Heart right ventricle (tissue), 16 donors: ENCODE results near the gene FGF19. TPM values are rescaled to one million over a fixed set of nuclear protein-coding genes. Genes with fewer than 3 reads are reported as not detected.

Source experiments
- ATAC-seq, 8 donors: fragments of 200-7000 bp; cut with Tn5 transposase; one replicate each; pipeline ENCODE4 v1.9.1; 2020; ENCODE audit warnings: mild to moderate bottlenecking in 8 of 8, moderate library complexity in 8 of 8, moderate number of reproducible peaks in 1 of 8
- DNase-seq, 2 donors: peaks; one replicate each; pipeline ENCODE4 v3.0.0-alpha.2; 2020
- H3K27ac ChIP-seq, 10 donors: fragments of 200-600 bp; sonication (generic) in 2 of 10; one replicate each; pipeline versions ENCODE4 v1.5.0 to v1.8.0; 2020 to 2022; ENCODE audit warnings: mild to moderate bottlenecking in 3 of 10
- H3K27me3 ChIP-seq, 7 donors: fragments of 200-600 bp; one replicate each; pipeline ENCODE4 v1.8.0; 2021 to 2022; ENCODE audit warnings: mild to moderate bottlenecking in 2 of 7
- H3K36me3 ChIP-seq, 9 donors: fragments of 200-600 bp; sonication (generic) in 1 of 9; one replicate each; pipeline versions ENCODE4 v1.5.0 to v1.8.0; 2020 to 2022; ENCODE audit warnings: mild to moderate bottlenecking in 2 of 9
- H3K4me1 ChIP-seq, 9 donors: fragments of 200-600 bp; sonication (generic) in 1 of 9; one replicate each; pipeline versions ENCODE4 v1.5.0 to v1.8.0; 2020 to 2022; ENCODE audit warnings: mild to moderate bottlenecking in 4 of 9
- H3K4me3 ChIP-seq, 10 donors: fragments of 200-600 bp; sonication (generic) in 2 of 10; one replicate each; pipeline versions ENCODE4 v1.5.0 to v1.8.0; 2020 to 2022; ENCODE audit warnings: mild to moderate bottlenecking in 7 of 10, moderate library complexity in 2 of 10
- H3K9me3 ChIP-seq, 11 donors: fragments of 200-600 bp in 10 of 11; sonication (generic) in 2 of 11; one replicate each; pipeline versions ENCODE4 v1.5.0 to v1.8.0; 2013 to 2022; ENCODE audit warnings: mild to moderate bottlenecking in 2 of 11, control low read depth in 1 of 11, moderate library complexity in 1 of 11
- WGBS, 2 donors: extraction: QIAGEN DNeasy Blood & Tissue Kit; methylation state at CpG; one replicate each; pipeline ENCODE4 v1.1.7; 2013; ENCODE audit warnings: inconsistent platforms in 1 of 2; 5-methylcytosine and 5-hydroxymethylcytosine counted together
- intact Hi-C, 10 donors: fragments of 100-400 bp; cut with DNase I; formaldehyde crosslinking; loops; one replicate each; pipeline versions ENCODE4 v1.11.1 to v1.14.2; 2022
- polyA plus RNA-seq, 2 donors: library from polyadenylated mRNA; stranded (reverse); fragments of 200-250 nt; gene quantifications; one replicate each; pipeline ENCODE4 v1.2.3, GENCODE V29; 2013
- total RNA-seq, 10 donors: library from RNA; stranded (reverse); fragmentation: NEBNext Ultra II Directional in 3 of 10; extraction: Animal tissue kit (Norgen Biotek cat#: 25700) in 3 of 10; gene quantifications; one replicate each; pipeline versions ENCODE4 v1.2.1 to v1.2.4, GENCODE V29; 2021 to 2023
- TF ChIP-seq, protein P1 (sequence below), 9 donors: fragments of 200-600 bp; sonication (generic) in 2 of 9; IDR thresholded peaks; one replicate each; pipeline versions ENCODE4 v1.5.0 to v1.8.0; 2021 to 2022; ENCODE audit warnings: antibody characterized with exemption in 9 of 9, mild to moderate bottlenecking in 5 of 9, moderate library complexity in 1 of 9
- donor health status: Arrhythmogenic right ventricular cardiomyopathy.
- donor health status: ischemic (EF 13 %, LVEDD 7.1; RV severe dilation, severe dysfunction).
- donor health status: healthy with polysubstance abuse.
- donor health status: DM: no; HTN: yes; CAD: no.
- donor health status: DM: no; HTN: no; CAD: no.
- donor health status: ischemic (EF 25% LVEDD 6.9; RV normal size, moderate dysfunction).
- donor health status: ischemic (EF 25% LVEDD 5.7; RV mildly dilated, moderate dysfunction).
- donor health status: healthy.
- donor health status: DM: yes; HTN: yes; CAD: no.
- donor health status: Ischemic cardiomyopathy.
- donor health status: ischemic (EF 35%, LVEDD 5.7; RV mildly dilated, moderate dysfunction).
- donor health status: nonischemic (EF 11% LVEDD 7.7; RV severe dilation, severe dysfunction).
- donor health status: DM: yes; HTN: yes; CAD: no.
- donor health status: PGD.
- donor health status: ischemic (EF 29% LVEDD 5.4; RV normal size, mild dysfunction).
- donor health status: nonischemic (EF 23%, LVEDD 6.1; RV moderate dilation, normal function).

Gene FGF19
- total and polyA plus RNA-seq, 12 donors = not detected

DNA sequence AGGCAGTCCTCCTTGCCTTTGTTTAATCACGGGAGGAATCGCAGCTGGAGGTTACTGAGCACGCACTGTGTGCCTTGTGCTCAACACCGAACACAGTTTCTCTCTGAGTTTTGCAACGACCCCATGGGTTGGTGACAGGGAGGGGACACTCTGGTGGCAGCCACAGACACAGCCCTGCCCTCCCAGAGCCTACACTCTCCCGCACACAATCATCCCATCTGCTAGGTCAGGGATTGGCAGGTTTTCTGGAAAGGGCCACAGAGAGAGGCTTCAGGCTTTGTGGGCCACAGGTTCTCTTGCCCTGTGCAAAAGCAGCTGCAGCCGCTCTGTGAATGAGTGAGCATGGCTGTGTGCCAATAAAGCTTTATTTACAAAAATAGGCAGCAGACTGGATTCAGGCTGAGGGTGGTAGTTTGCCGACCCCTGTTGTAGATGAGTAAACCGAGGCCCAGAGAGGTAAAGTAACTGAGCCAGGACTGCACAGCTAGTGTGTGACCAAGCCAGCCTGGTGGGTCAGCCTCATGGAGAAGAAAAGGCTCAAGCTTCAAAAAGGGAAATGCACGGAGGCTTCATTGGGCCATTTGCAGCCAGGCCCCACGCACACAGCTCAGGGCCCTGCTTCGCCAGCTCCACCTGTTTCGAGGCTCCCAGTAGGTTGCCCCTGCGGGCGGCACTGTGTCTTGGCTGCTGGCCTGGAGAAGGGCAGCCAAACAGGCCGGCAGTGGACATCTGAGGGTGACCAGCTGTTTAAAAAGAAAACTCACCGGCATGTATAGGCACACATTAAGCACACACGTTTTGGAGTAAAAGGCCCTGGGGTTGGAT lies 45.0 kb downstream of the FGF19 start:
- no peak for ATAC-seq
- peaks cover 0 to 10% (median 0%) of the 10 kb centered on the region in 9 donors for H3K4me1 ChIP-seq
- no peaks in the 10 kb centered on the region for H3K9me3 ChIP-seq
- no peak overlapping the region for H3K27ac ChIP-seq
- WGBS, 2 donors = 83 to 88% methylated on average over 18 of the region's 18 CpGs
- H3K36me3 ChIP-seq = peaks cover 0 to 40% (median 5%) of the 10 kb centered on the region in 9 donors
- TF ChIP-seq, protein P1, sequence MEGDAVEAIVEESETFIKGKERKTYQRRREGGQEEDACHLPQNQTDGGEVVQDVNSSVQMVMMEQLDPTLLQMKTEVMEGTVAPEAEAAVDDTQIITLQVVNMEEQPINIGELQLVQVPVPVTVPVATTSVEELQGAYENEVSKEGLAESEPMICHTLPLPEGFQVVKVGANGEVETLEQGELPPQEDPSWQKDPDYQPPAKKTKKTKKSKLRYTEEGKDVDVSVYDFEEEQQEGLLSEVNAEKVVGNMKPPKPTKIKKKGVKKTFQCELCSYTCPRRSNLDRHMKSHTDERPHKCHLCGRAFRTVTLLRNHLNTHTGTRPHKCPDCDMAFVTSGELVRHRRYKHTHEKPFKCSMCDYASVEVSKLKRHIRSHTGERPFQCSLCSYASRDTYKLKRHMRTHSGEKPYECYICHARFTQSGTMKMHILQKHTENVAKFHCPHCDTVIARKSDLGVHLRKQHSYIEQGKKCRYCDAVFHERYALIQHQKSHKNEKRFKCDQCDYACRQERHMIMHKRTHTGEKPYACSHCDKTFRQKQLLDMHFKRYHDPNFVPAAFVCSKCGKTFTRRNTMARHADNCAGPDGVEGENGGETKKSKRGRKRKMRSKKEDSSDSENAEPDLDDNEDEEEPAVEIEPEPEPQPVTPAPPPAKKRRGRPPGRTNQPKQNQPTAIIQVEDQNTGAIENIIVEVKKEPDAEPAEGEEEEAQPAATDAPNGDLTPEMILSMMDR (IDR thresholded peaks at IDR 0.05) = no peak
- intact Hi-C loops = no loop called here
- no peak overlapping the region for H3K4me3 ChIP-seq
- H3K27me3 ChIP-seq = no peaks in the 10 kb centered on the region
- no peak for DNase-seq

DNA sequence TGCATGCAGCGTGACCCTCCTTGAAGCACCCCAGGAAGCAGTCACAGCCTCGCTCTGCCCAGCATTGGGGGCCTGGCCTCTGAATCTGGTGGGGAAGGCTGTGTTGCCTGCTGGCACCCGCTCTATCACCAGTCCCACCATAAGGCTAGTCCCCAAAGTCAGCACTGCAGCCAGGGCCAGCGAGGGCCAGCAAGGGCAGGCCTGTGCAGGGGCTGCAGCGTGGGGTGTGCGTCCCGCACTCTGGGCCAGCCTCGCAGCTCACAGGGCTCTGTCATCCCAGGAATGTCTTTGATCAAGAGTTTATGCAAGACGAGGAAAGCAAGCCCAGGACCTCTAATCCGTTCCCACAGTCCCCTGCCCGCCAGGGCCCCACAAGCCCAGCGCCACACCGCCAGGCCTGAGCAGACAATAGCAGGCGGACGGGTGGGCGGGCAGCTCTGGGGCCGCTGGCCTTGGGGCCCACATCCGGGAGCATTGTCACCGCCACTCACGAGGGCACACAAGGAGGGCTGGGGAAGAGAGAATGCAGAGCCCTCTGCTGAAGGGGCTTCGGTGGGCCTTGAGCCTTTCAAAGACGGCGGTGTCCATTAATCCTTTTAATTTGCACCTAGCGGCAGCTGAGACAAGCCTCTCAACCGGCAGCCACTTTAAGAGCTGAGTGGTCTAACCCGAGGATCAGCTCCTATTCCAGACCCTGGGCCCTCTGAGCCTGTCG lies 45.8 kb downstream of the FGF19 start:
- intact Hi-C loops = no loop called here
- 62 to 69% methylated on average over 27 of the region's 27 CpGs for WGBS, 2 donors
- Histone ChIP-seq H3K9me3 (no peaks in the 10 kb centered on the region), H3K4me3 (no peak overlapping the region), H3K4me1 (peaks cover 0 to 16% (median 0%) of the 10 kb centered on the region in 9 donors), H3K27ac (no peak overlapping the region), H3K36me3 (peaks cover 0 to 40% (median 11%) of the 10 kb centered on the region in 9 donors), H3K27me3 (no peaks in the 10 kb centered on the region)
- ATAC-seq (no peak), DNase-seq (no peak)
- TF ChIP-seq, protein P1 (IDR thresholded peaks at IDR 0.05) = no peak

DNA sequence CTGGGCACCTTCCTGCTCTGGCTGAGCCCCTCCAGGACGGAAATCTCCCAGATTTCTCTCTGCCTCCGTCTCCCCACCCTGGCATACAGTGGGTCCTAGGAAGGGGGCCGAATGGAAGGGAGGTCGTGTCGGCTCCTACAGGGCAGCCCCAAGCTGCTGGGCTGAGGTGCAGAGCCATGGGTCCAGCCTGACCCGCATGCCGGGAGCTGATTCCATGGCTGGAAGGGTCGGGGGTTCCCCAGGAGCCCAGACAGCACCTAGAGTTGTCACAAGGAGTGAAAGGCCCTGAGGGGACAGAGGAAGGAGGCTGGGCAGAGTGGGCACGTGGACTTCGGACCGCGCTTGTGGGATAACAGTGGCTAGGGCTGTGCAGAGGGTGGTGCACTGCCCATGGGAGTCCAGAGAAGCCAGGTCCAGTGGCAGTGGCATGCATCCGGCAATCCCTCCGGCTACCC lies 46.3 kb downstream of the FGF19 start:
- Histone ChIP-seq H3K27me3 (no peaks in the 10 kb centered on the region), H3K4me1 (peaks cover 0 to 13% (median 0%) of the 10 kb centered on the region in 9 donors), H3K36me3 (peaks cover 0 to 40% (median 11%) of the 10 kb centered on the region in 9 donors), H3K27ac (no peak overlapping the region), H3K9me3 (no peaks in the 10 kb centered on the region), H3K4me3 (no peak overlapping the region)
- WGBS, 2 donors = 92% methylated on average over 14 of the region's 14 CpGs
- DNase-seq (no peak), ATAC-seq (no peak)
- TF ChIP-seq, protein P1 (IDR thresholded peaks at IDR 0.05) = no peak
- intact Hi-C loops = no loop called here

DNA sequence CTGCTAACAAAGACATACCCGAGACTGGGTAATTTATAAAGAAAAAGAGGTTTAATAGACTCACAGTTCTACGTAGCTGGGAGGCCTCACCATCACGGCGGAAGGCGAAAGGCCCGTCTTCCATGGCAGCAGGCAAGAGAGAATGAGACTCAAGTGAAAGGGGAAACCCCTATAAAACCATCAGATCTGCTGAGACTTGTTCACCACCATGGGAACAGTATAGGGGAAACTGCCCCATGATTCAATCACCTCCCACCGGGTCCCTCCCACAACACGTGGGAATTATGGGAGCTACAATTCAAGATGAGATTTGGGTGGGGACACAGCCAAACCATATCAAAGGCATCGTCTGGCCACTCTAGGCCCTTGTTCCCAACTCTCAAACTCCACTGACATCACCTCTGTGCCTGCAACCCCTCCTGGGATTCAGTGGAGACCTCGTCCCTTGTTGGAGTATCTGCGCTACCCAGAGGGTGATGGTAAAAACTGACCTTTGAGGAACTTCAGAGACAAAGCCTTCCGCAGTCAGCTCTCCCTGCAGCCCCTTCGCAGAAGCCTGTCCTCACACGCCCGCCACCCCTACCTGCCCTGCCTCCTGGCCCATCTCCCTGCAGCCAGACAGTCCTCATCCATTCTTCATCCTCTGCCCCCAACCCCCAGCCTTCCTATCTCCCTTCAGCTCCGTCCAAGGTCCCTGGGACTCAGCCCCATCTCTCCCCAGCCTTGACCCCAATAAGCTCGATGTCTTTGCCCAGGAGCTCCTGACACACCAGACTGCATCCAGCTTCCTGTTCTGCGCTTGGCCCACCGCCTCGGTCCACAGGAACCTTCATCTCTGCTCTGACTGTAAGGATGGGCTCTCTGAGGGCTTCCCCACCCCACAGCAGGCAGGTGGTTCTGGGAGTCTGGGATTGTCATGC lies 47.0 kb downstream of the FGF19 start:
- Histone ChIP-seq H3K9me3 (no peaks in the 10 kb centered on the region), H3K27me3 (no peaks in the 10 kb centered on the region), H3K4me1 (peaks cover 0 to 13% (median 0%) of the 10 kb centered on the region in 9 donors), H3K36me3 (peaks cover 0 to 42% (median 17%) of the 10 kb centered on the region in 9 donors), H3K27ac (no peak overlapping the region), H3K4me3 (no peak overlapping the region)
- ATAC-seq (no peak), DNase-seq (no peak)
- intact Hi-C loops = no loop called here
- 85 to 88% methylated on average over 20 of the region's 20 CpGs for WGBS, 2 donors
- TF ChIP-seq, protein P1 (IDR thresholded peaks at IDR 0.05) = no peak
